Mucosa of rectum (tissue), 2 donors: ENCODE data around the gene KRT78.
"Not testable (repeated sequence)": the region's sequence is repeated elsewhere in the genome, so short reads cannot be mapped to it uniquely, and the experiment has no call there.

Experiments
- H3K27ac ChIP-seq, 2 donors: one replicate each; pipeline ENCODE4 v1.7.0; 2013; ENCODE audit warnings: inconsistent platforms in 2 of 2, low read depth in 2 of 2, low read length in 2 of 2
- H3K27me3 ChIP-seq, 2 donors: one replicate each; pipeline ENCODE4 v1.7.0; 2013; ENCODE audit warnings: low read length in 2 of 2; ENCODE audit not compliant: control insufficient read depth in 2 of 2, insufficient read depth in 2 of 2
- H3K36me3 ChIP-seq, 2 donors: one replicate each; pipeline ENCODE4 v1.7.0; 2013; ENCODE audit warnings: low read length in 2 of 2; ENCODE audit not compliant: control insufficient read depth in 2 of 2, insufficient read depth in 2 of 2
- H3K4me1 ChIP-seq, 2 donors: one replicate each; pipeline ENCODE4 v1.7.0; 2013; ENCODE audit warnings: low read length in 2 of 2, mild to moderate bottlenecking in 1 of 2; ENCODE audit not compliant: control insufficient read depth in 2 of 2, insufficient read depth in 2 of 2
- H3K4me3 ChIP-seq, 2 donors: one replicate each; pipeline ENCODE4 v1.7.0; 2013; ENCODE audit warnings: low read length in 2 of 2
- H3K9ac ChIP-seq, 2 donors: one replicate each; pipeline ENCODE4 v1.7.0; 2013; ENCODE audit warnings: low read length in 2 of 2, low read depth in 1 of 2, mild to moderate bottlenecking in 1 of 2
- H3K9me3 ChIP-seq, 2 donors: one replicate each; pipeline ENCODE4 v1.7.0; 2013; ENCODE audit warnings: low read length in 2 of 2; ENCODE audit not compliant: control insufficient read depth in 2 of 2
- donor health status: healthy.
- donor health status: Normal muscosa, but diverticular disease.

Gene KRT78

GRCh38 chr12:52848661-52849255 lies at the start of gene KRT78:
KRT78 (minus strand) TSS chr12:52848994; CDS start chr12:52848930, 64 bp downstream.
- no peaks in the 10 kb centered on the region for H3K9me3 ChIP-seq
- H3K4me3 ChIP-seq: no peak within 1 kb of the TSS

GRCh38 chr12:52896190-52897100 lies 47.7 kb upstream of the KRT78 start:
- Histone ChIP-seq H3K36me3 (peaks cover 30 to 44% of the 10 kb centered on the region in 2 donors), H3K4me3 (peak overlapping the region; percentile 38 to 40), H3K9ac (peak overlapping the region; percentile 74 to 77), H3K27me3 (no peaks in the 10 kb centered on the region), H3K4me1 (peaks cover 41 to 61% of the 10 kb centered on the region in 2 donors), H3K27ac (peak overlapping the region; percentile 97 to 98), H3K9me3 (no peaks in the 10 kb centered on the region)

More at GRCh38 chr12:52848661-52849255, at the start of gene KRT78:
- no peak within 1 kb of the TSS for H3K9ac ChIP-seq
- H3K27me3 ChIP-seq: peaks cover 0 to 4% of the 10 kb centered on the region in 2 donors
- H3K4me1 ChIP-seq: no peaks in the 10 kb centered on the region
- H3K36me3 ChIP-seq: no peaks in the 10 kb centered on the region
- no peak within 1 kb of the TSS for H3K27ac ChIP-seq

- H3K27me3 ChIP-seq: no peaks in the 10 kb centered on the region
- H3K27ac ChIP-seq: peak overlapping the region; percentile 97 to 98
- no peaks in the 10 kb centered on the region for H3K9me3 ChIP-seq
- H3K36me3 ChIP-seq: peaks cover 23 to 37% of the 10 kb centered on the region in 2 donors
- H3K4me3 ChIP-seq: peak overlapping the region; percentile 38 to 40
- peak overlapping the region; percentile 74 to 77 for H3K9ac ChIP-seq
- H3K4me1 ChIP-seq: peaks cover 35 to 54% of the 10 kb centered on the region in 2 donors
Observed at GRCh38 chr12:52895726-52896189, 47.0 kb upstream of the KRT78 start.

- Histone ChIP-seq H3K4me1 (peaks cover 20 to 28% of the 10 kb centered on the region in 2 donors), H3K27me3 (no peaks in the 10 kb centered on the region), H3K27ac (no peak overlapping the region)
Observed at GRCh38 chr12:52892974-52893373, 44.2 kb upstream of the KRT78 start.

GRCh38 chr12:52892207-52892852 lies 43.5 kb upstream of the KRT78 start:
- Histone ChIP-seq H3K27ac (no peak overlapping the region), H3K4me3 (no peak overlapping the region), H3K27me3 (no peaks in the 10 kb centered on the region)

More at GRCh38 chr12:52892974-52893373, 44.2 kb upstream of the KRT78 start:
- no peaks in the 10 kb centered on the region for H3K9me3 ChIP-seq
- peaks cover 7 to 14% of the 10 kb centered on the region in 2 donors for H3K36me3 ChIP-seq
- no peak overlapping the region for H3K4me3 ChIP-seq
- no peak overlapping the region for H3K9ac ChIP-seq

GRCh38 chr12:52891044-52891443 lies 42.2 kb upstream of the KRT78 start:
- H3K27ac ChIP-seq: no peak overlapping the region
- H3K4me1 ChIP-seq: peaks cover 7 to 11% of the 10 kb centered on the region in 2 donors
- H3K9ac ChIP-seq: no peak overlapping the region
- no peak overlapping the region for H3K4me3 ChIP-seq
- no peaks in the 10 kb centered on the region for H3K27me3 ChIP-seq
- no peaks in the 10 kb centered on the region for H3K36me3 ChIP-seq
- no peaks in the 10 kb centered on the region for H3K9me3 ChIP-seq

More at GRCh38 chr12:52892207-52892852, 43.5 kb upstream of the KRT78 start:
- H3K9me3 ChIP-seq: no peaks in the 10 kb centered on the region
- peaks cover 16 to 23% of the 10 kb centered on the region in 2 donors for H3K4me1 ChIP-seq
- no peak overlapping the region for H3K9ac ChIP-seq
- peaks cover 4 to 9% of the 10 kb centered on the region in 2 donors for H3K36me3 ChIP-seq

GRCh38 chr12:52890417-52890816 lies 41.6 kb upstream of the KRT78 start:
- Histone ChIP-seq H3K27ac (no peak overlapping the region), H3K4me1 (peaks cover 1 to 5% of the 10 kb centered on the region in 2 donors)

GRCh38 chr12:52884526-52885293 lies 35.9 kb upstream of the KRT78 start:
- H3K4me1 ChIP-seq: peaks cover 2 to 3% of the 10 kb centered on the region in 2 donors
- H3K27me3 ChIP-seq: no peaks in the 10 kb centered on the region
- no peak overlapping the region for H3K9ac ChIP-seq
- no peak overlapping the region for H3K4me3 ChIP-seq
- peak overlapping the region; percentile 1 to 23 for H3K27ac ChIP-seq
- no peaks in the 10 kb centered on the region for H3K36me3 ChIP-seq
- H3K9me3 ChIP-seq: no peaks in the 10 kb centered on the region

More at GRCh38 chr12:52890417-52890816, 41.6 kb upstream of the KRT78 start:
- no peak overlapping the region for H3K4me3 ChIP-seq
- no peaks in the 10 kb centered on the region for H3K9me3 ChIP-seq
- no peaks in the 10 kb centered on the region for H3K27me3 ChIP-seq
- H3K9ac ChIP-seq: no peak overlapping the region
- no peaks in the 10 kb centered on the region for H3K36me3 ChIP-seq

GRCh38 chr12:52880499-52880898 lies 31.7 kb upstream of the KRT78 start:
- not testable (repeated sequence) for H3K36me3 ChIP-seq, H3K27ac ChIP-seq, H3K27me3 ChIP-seq, H3K4me3 ChIP-seq, H3K9ac ChIP-seq, H3K9me3 ChIP-seq
- peaks cover 23 to 26% of the 10 kb centered on the region in 2 donors for H3K4me1 ChIP-seq
